ENCODE results near the gene CA11. TPM values are rescaled to one million over a fixed set of nuclear protein-coding genes. Genes with fewer than 3 reads are reported as not detected.

The CA11 gene
- total and polyA plus RNA-seq, 12 donors = 1.8 to 24.5 (median 3.8) TPM

DNA sequence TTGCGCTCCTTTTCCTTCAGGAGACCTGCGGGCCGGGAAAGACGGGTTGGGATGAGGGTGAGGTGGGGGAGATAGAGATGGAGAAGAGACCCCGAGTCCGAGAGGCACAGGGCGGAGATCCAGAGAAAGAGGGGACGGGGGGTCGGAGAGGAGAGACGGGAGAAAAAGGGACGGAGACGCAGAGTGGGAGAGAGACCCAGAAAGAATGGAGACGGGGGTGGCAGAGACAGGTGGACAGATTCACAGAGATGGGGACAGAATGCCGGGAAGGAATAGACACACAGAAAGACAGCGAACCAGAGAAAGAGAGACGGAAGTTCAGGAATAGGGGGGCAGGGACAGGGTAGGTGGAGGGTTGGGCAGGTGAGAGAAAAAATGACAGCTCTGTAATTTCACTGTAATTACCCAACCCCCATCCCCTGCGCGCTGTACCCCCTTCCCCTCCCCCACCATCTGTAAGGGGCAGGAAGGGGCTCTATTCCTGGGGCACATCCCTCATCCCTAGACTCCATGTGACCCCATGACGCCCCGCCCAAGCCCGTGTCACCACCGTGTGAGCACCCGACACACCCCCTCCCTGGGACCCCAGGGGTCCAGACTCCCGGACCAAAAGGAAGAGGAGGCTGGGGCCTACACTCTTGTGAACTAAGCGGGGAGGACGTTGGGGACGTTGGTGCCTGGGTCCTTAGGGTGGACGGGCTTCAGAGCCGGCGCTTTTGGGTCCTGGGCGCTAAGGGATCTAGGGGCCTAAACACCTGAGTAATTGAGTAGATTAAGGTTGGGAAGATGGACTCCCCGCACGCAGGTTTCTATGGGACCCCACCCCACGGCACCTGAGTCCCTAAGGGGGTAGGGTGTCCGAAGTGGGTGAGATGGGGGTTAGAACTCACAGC is 9.8 kb downstream of the CA11 start:
- peak overlapping the region; percentile 67 to 98 (median 96) for H3K27ac ChIP-seq
- intact Hi-C loops (cut with DNase I) = loop anchor here in 3 of 10 donors (5.0 to 10.0 kb wide), 2 partner anchors 329 to 521 kb away; partner anchors contain the start of genes FTL (in 2 of the 3), HRC (in 1 of the 3) and TRPM4 (in 1 of the 3)
- ATAC-seq (peak in 1 of 8 donors; percentile 1), DNase-seq (peak in 1 of 2 donors; percentile 69)
- H3K36me3 ChIP-seq = peaks cover 0 to 23% (median 3%) of the 10 kb centered on the region in 9 donors
- no peaks in the 10 kb centered on the region for H3K9me3 ChIP-seq
- peak overlapping the region; percentile 15 to 92 (median 75) for H3K4me3 ChIP-seq
- no peaks in the 10 kb centered on the region for H3K27me3 ChIP-seq
- WGBS, 2 donors = 1% methylated on average over 35 of the region's 35 CpGs
- TF ChIP-seq, protein P1, sequence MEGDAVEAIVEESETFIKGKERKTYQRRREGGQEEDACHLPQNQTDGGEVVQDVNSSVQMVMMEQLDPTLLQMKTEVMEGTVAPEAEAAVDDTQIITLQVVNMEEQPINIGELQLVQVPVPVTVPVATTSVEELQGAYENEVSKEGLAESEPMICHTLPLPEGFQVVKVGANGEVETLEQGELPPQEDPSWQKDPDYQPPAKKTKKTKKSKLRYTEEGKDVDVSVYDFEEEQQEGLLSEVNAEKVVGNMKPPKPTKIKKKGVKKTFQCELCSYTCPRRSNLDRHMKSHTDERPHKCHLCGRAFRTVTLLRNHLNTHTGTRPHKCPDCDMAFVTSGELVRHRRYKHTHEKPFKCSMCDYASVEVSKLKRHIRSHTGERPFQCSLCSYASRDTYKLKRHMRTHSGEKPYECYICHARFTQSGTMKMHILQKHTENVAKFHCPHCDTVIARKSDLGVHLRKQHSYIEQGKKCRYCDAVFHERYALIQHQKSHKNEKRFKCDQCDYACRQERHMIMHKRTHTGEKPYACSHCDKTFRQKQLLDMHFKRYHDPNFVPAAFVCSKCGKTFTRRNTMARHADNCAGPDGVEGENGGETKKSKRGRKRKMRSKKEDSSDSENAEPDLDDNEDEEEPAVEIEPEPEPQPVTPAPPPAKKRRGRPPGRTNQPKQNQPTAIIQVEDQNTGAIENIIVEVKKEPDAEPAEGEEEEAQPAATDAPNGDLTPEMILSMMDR (IDR thresholded peaks at IDR 0.05) = no peak
- peaks cover 19 to 64% (median 51%) of the 10 kb centered on the region in 9 donors for H3K4me1 ChIP-seq

- Histone ChIP-seq H3K4me3 (peak overlapping the region; percentile 15 to 92 (median 75)), H3K27ac (peak overlapping the region; percentile 67 to 98 (median 96)), H3K36me3 (peaks cover 0 to 30% (median 3%) of the 10 kb centered on the region in 9 donors), H3K27me3 (no peaks in the 10 kb centered on the region), H3K9me3 (no peaks in the 10 kb centered on the region), H3K4me1 (peaks cover 19 to 72% (median 59%) of the 10 kb centered on the region in 9 donors)
- 1 to 2% methylated on average over 50 to 66 of the region's 67 CpGs for WGBS, 2 donors
- TF ChIP-seq, protein P1 (IDR thresholded peaks at IDR 0.05) = no peak
- intact Hi-C loops (cut with DNase I) = loop anchor here in 3 of 10 donors (5.0 to 10.0 kb wide), 2 partner anchors 329 to 522 kb away; partner anchors contain the start of genes FTL (in 2 of the 3), HRC (in 1 of the 3) and TRPM4 (in 1 of the 3)
- ATAC-seq (peak; percentile 27 to 48 (median 38)), DNase-seq (peak; percentile 76 to 78)
Observed at GRCh38 chr19:48635263-48635965, 10.6 kb downstream of the CA11 start.

- ATAC-seq = peak; percentile 41 to 66 (median 56)
- no peaks in the 10 kb centered on the region for H3K27me3 ChIP-seq
- peak overlapping the region; percentile 67 to 98 (median 96) for H3K27ac ChIP-seq
- H3K4me1 ChIP-seq = peaks cover 19 to 79% (median 65%) of the 10 kb centered on the region in 9 donors
- no peaks in the 10 kb centered on the region for H3K9me3 ChIP-seq
- peak; percentile 97 for DNase-seq
- WGBS, 2 donors = 5 to 6% methylated on average over 37 of the region's 37 CpGs
- intact Hi-C loops (cut with DNase I) = loop anchor here in 3 of 10 donors (5.0 to 10.0 kb wide), 2 partner anchors 330 to 523 kb away; partner anchors contain the start of genes FTL (in 2 of the 3), HRC (in 1 of the 3) and TRPM4 (in 1 of the 3)
- H3K36me3 ChIP-seq = peaks cover 0 to 38% (median 3%) of the 10 kb centered on the region in 9 donors
- TF ChIP-seq, protein P1 (IDR thresholded peaks at IDR 0.05) = no peak
- peak overlapping the region in 9 of 10 donors; percentile 60 to 92 (median 76) for H3K4me3 ChIP-seq
Observed at GRCh38 chr19:48634424-48635262, 11.3 kb downstream of the CA11 start.
